Stimulated activated CD8-positive, alpha-beta memory T cell treated with anti-CD3 and anti-CD28 coated beads, Interleukin-4, amount 100 ng/mL, for 24 hours (primary cell): ENCODE measurements around the gene HOXA1.

Experiments
- DNase-seq: peaks from one replicate; pipeline ENCODE4 v3.0.0-alpha.2; 2020; ENCODE audit warnings: low read depth

HOXA1 gene

GRCh38 chr7:27095897-27096767 is at the start of gene HOXA1:
Gene HOXA1, minus strand, starts transcription at chr7:27096000. Its CDS starts 88 bp downstream, at chr7:27095912.
- DNase-seq: peak; percentile 60

GRCh38 chr7:27145165-27145913 is 49.5 kb upstream of the HOXA1 start:
- no peak for DNase-seq

GRCh38 chr7:27144781-27145164 is 49.0 kb upstream of the HOXA1 start:
- no peak for DNase-seq

DNA sequence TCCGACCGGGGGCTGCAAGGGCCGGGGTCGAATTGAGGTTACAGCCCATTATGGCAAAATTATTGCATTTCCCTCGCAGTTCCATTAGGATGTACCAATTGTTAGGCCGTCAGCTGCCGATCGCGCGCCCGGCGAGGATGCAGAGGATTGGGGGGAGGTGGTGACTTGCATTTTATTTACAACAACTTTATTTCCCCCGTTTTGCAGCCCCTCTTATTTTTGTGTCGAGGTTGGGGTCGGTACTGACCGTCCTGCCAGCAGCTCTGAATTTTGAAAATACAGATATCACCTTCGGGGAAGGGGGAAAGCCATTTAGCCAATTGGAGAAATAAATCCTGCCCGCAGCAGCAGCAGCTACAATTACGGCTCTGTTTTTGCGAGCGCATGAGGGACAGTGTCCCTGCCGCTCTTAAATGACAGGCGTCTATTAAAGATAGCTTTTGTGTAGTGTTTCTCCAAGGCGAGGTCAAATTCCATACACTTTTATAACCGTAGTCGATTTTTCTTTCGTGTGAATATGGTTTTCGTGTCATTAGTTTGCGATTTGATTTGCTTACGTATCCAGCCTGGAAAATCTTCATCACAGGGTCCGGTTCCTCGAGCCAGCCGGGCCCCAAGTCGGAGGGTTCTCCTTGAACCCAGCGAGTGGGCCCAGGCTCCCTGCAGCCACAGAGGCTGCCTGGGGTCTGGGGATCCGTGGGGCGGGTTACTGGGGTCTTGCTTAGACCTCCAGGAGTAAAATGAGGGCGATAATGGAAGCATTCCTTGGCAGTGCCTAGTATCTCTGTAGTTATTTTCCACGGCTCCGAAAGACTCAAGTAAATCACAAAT is 48.4 kb upstream of the HOXA1 start:
- DNase-seq: no peak

DNA sequence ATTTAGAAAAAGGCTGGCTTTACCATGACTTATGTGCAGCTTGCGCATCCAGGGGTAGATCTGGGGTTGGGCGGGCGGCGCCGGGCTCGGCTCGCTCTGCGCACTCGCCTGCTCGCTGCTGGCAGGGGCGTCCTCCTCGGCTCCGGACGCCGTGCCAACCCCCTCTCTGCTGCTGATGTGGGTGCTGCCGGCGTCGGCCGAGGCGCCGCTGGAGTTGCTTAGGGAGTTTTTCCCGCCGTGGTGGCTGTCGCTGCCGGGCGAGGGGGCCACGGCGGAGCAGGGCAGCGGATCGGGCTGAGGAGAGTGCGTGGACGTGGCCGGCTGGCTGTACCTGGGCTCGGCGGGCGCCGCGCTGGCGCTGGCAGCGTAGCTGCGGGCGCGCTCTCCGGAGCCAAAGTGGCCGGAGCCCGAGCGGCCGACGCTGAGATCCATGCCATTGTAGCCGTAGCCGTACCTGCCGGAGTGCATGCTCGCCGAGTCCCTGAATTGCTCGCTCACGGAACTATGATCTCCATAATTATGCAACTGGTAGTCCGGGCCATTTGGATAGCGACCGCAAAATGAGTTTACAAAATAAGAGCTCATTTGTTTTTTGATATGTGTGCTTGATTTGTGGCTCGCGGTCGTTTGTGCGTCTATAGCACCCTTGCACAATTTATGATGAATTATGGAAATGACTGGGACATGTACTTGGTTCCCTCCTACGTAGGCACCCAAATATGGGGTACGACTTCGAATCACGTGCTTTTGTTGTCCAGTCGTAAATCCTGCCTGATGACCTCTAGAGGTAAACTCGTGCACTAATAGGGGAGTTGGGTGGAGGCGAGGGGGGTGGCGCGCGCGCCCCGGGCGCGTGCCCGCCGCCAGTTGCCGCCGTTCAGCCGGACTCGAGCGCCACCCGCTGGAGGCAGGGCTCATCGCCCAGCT is 47.5 kb upstream of the HOXA1 start, which contains the start of gene HOXA5:
TSS of gene HOXA5 (minus strand) at position 659 of the 927 bp plus-strand sequence. CDS start at position 585, 74 bp downstream.
- DNase-seq: no peak

DNA sequence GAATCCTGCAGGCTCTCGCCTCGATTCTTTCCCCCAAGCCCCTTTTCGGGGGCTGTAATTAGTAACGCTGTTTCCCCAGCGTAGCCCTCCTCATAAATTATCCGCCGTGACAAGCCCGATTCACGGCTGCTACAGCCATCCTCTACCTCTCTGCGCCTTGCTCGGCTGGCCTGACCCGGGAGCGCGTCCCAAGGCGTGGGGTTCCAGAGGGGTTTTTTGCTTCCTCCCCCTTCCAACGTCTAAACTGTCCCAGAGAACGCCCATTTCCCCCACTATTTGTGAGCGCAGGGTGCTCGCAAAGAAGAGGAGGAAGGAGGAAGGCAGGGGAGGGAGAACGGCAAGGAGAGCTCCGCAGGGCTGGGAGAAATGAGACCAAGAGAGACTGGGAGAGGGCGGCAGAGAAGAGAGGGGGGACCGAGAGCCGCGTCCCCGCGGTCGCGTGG is 46.8 kb upstream of the HOXA1 start:
- no peak for DNase-seq

- no peak for DNase-seq
Observed at GRCh38 chr7:27141923-27142579, 46.3 kb upstream of the HOXA1 start.

- DNase-seq: no peak
Observed at GRCh38 chr7:27141137-27141922, 45.5 kb upstream of the HOXA1 start.

- no peak for DNase-seq
Observed at GRCh38 chr7:27140126-27140857, 44.5 kb upstream of the HOXA1 start.

DNA sequence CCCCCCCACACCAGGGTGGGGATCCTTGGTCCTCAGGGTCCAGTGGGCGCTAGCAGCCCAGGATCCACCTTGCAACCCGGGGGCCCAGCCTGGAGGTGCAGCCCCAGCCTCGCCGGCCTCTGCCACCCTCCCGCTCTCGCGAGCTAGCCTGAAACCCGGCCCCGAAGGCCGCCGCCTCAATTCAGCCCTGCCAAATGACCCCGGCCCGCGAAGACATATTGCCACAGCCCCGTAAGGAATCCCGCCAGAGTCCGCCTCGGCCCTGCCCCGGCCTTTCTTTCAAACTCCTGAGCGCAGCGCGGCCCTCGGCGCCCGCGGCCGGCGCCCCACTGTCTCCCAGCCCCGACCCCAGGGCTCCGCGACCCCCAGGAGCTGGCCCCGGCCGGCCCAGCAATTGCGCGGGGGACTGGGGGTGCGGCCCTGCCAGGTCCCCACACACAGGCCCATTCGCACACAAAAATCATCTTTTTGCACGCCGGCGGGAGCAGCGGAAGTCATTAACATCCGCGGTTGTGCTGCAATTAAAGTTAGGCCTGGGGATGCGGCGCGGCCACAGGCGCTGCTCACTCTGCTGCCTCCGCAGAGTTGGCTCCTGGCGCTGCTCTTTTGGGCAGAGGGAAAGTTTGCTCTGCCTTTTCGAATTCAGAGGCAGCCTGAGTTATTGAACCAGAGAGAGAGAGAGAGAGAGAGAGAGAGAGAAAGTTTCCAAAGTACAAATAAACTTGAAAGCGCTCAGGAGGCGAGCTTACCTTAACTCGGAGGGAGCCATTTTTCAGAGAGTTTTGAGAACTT is 43.7 kb upstream of the HOXA1 start:
- no peak for DNase-seq

- no peak for DNase-seq
Observed at GRCh38 chr7:27138985-27139333, 43.2 kb upstream of the HOXA1 start.

GRCh38 chr7:27138472-27138871 is 42.7 kb upstream of the HOXA1 start:
- DNase-seq: no peak

DNA sequence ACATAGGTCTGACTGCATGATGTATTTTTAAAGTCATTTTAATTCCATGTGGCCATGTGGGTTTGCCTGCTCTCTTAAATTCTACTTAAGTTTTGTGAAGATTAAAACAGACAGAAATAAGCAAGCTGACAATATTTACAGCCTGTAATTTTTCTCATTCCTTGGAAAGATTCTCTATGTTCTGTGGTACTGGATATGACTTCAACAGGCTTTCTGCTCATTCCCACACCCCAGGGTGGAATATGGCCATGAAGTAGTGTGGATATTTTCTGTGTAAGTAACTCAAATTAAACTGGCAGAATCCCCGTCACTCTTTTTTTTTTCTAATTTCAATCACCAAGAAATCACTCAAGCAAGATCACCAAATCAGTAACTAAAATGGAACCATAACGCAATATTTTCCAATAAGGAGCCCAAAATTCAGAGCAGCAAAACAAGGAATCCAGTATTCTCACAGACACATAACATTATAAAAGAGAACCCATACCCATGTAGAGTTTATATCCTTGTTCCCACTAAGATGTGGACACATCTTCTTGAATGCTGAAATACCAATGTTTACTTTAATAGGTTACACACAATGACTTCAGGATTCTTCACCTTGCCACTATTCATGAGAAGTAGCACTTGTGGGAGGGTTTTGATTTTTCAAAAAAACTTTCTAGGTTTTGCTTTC is 42.0 kb upstream of the HOXA1 start:
- no peak for DNase-seq

GRCh38 chr7:27134392-27134791 is 38.6 kb upstream of the HOXA1 start:
- DNase-seq: no peak

- no peak for DNase-seq
Observed at GRCh38 chr7:27133409-27134231, 37.8 kb upstream of the HOXA1 start.

- no peak for DNase-seq
Observed at GRCh38 chr7:27132978-27133377, 37.2 kb upstream of the HOXA1 start.

- DNase-seq: no peak
Observed at GRCh38 chr7:27132214-27132613, 36.4 kb upstream of the HOXA1 start.
